H9 (cell line): Measurements from ENCODE around the gene CLK3. TPM values are rescaled to one million over a fixed set of nuclear protein-coding genes. Genes with fewer than 3 reads are reported as not detected.

Experiments
- DNase-seq: peaks from one replicate; pipeline ENCODE4 v3.0.0-alpha.2; 2017
- H2AFZ ChIP-seq: one replicate; pipeline ENCODE4 v1.6.1; 2013; ENCODE audit warnings: mild to moderate bottlenecking, low read length, control low read depth, moderate library complexity
- H2AK5ac ChIP-seq: 2 replicates; pipeline ENCODE4 v1.6.1; 2013; ENCODE audit warnings: low read length, control low read depth, mixed read lengths; ENCODE audit not compliant: insufficient read length
- H2BK120ac ChIP-seq: one replicate; pipeline ENCODE4 v1.6.1; 2013; ENCODE audit warnings: low read depth, mild to moderate bottlenecking, low read length, control low read depth, inconsistent platforms; ENCODE audit not compliant: poor library complexity, severe bottlenecking
- H2BK12ac ChIP-seq: 2 replicates; pipeline ENCODE4 v1.6.1; 2013; ENCODE audit warnings: low read length, control low read depth, mixed read lengths, low read depth; ENCODE audit not compliant: insufficient read length
- H2BK15ac ChIP-seq: 2 replicates; pipeline ENCODE4 v1.6.1; 2013; ENCODE audit warnings: low read depth, low read length, control low read depth
- H2BK20ac ChIP-seq: one replicate; pipeline ENCODE4 v1.6.1; 2013; ENCODE audit warnings: low read depth, mild to moderate bottlenecking, low read length, control low read depth, inconsistent platforms; ENCODE audit not compliant: poor library complexity, severe bottlenecking
- H2BK5ac ChIP-seq: 2 replicates; pipeline ENCODE4 v1.6.1; 2013; ENCODE audit warnings: low read length, control low read depth, mixed read lengths; ENCODE audit not compliant: insufficient read length
- H3K14ac ChIP-seq: 2 replicates; pipeline ENCODE4 v1.6.1; 2013; ENCODE audit warnings: low read length, control low read depth; ENCODE audit not compliant: insufficient read depth
- H3K18ac ChIP-seq: 2 replicates; pipeline ENCODE4 v1.6.1; 2013; ENCODE audit warnings: low read depth, mild to moderate bottlenecking, mixed read lengths, low read length, control low read depth; ENCODE audit not compliant: insufficient read length
- H3K23ac ChIP-seq: 2 replicates; pipeline ENCODE4 v1.6.1; 2013; ENCODE audit warnings: low read length, control low read depth, mixed read lengths, low read depth; ENCODE audit not compliant: insufficient read length
- H3K23me2 ChIP-seq: 2 replicates; pipeline ENCODE4 v1.6.1; 2013; ENCODE audit warnings: low read depth, mild to moderate bottlenecking, mixed read lengths, low read length, control low read depth; ENCODE audit not compliant: insufficient read length, poor library complexity, severe bottlenecking
- H3K27ac ChIP-seq: 2 replicates; pipeline ENCODE4 v1.5.1; 2013; ENCODE audit warnings: low read length, control low read depth, mixed read lengths, low read depth; ENCODE audit not compliant: insufficient read length
- H3K27me3 ChIP-seq: 2 replicates; pipeline ENCODE4 v1.6.1; 2013; ENCODE audit warnings: low read length, control low read depth, inconsistent platforms; ENCODE audit not compliant: insufficient read depth
- H3K4ac ChIP-seq: 2 replicates; pipeline ENCODE4 v1.6.1; 2013; ENCODE audit warnings: low read depth, mild to moderate bottlenecking, control low read depth, inconsistent platforms, low read length, moderate library complexity
- H3K4me1 ChIP-seq: 2 replicates; pipeline ENCODE4 v1.6.1; 2013; ENCODE audit warnings: low read length, control low read depth, inconsistent platforms; ENCODE audit not compliant: insufficient read depth
- H3K4me2 ChIP-seq: 2 replicates; pipeline ENCODE4 v1.6.1; 2013; ENCODE audit warnings: low read length, control low read depth, mixed read lengths; ENCODE audit not compliant: insufficient read length, insufficient read depth
- H3K56ac ChIP-seq: 2 replicates; pipeline ENCODE4 v1.6.1; 2013; ENCODE audit warnings: low read depth, mild to moderate bottlenecking, mixed read lengths, low read length, control low read depth; ENCODE audit not compliant: insufficient read length
- H3K79me1 ChIP-seq: 2 replicates; pipeline ENCODE4 v1.6.1; 2013; ENCODE audit warnings: low read depth, mild to moderate bottlenecking, moderate library complexity, low read length, control low read depth, inconsistent platforms; ENCODE audit not compliant: insufficient read depth, poor library complexity, severe bottlenecking
- H3K79me2 ChIP-seq: 2 replicates; pipeline ENCODE4 v1.6.1; 2013; ENCODE audit warnings: low read length, control low read depth, inconsistent platforms; ENCODE audit not compliant: insufficient read depth
- H3K9ac ChIP-seq: 2 replicates; pipeline ENCODE4 v1.6.1; 2013; ENCODE audit warnings: low read length, control low read depth, mixed read lengths; ENCODE audit not compliant: insufficient read length; ENCODE audit errors: extremely low read depth
- H3K9me3 ChIP-seq: one replicate; pipeline ENCODE4 v1.6.1; 2013; ENCODE audit warnings: low read depth, low read length, inconsistent platforms; ENCODE audit not compliant: control insufficient read depth
- H3T11ph ChIP-seq: one replicate; pipeline ENCODE4 v1.6.1; 2013; ENCODE audit warnings: mild to moderate bottlenecking, low read length, control low read depth, inconsistent platforms
- H4K20me1 ChIP-seq: one replicate; pipeline ENCODE4 v1.6.1; 2013; ENCODE audit not compliant: control insufficient read depth, insufficient read length, insufficient read depth
- H4K5ac ChIP-seq: 2 replicates; pipeline ENCODE4 v1.6.1; 2013; ENCODE audit warnings: low read depth, mild to moderate bottlenecking, mixed read lengths, low read length, control low read depth; ENCODE audit not compliant: insufficient read length
- H4K8ac ChIP-seq: replicated peaks from 2 replicates; pipeline ENCODE4 v1.6.1; 2013; ENCODE audit warnings: low read length, control low read depth, mixed read lengths, low read depth; ENCODE audit not compliant: insufficient read length
- H4K91ac ChIP-seq: 2 replicates; pipeline ENCODE4 v1.6.1; 2013; ENCODE audit warnings: low read depth, mild to moderate bottlenecking, moderate library complexity, mixed read lengths, low read length, control low read depth; ENCODE audit not compliant: insufficient read length
- H3K27ac Mint-ChIP-seq, 3 experiments: 2 replicates in 2 of 3; 3 replicates in 1 of 3; pipeline ENCODE4 v1.8.0; 2020 to 2021; ENCODE audit warnings: mixed read lengths in 3 of 3, mild to moderate bottlenecking in 1 of 3, moderate library complexity in 1 of 3
- H3K27me3 Mint-ChIP-seq: 2 replicates; pipeline ENCODE4 v1.8.0; 2021; ENCODE audit warnings: low read depth, mild to moderate bottlenecking, moderate library complexity, mixed read lengths
- H3K36me3 Mint-ChIP-seq, 3 experiments: 2 replicates in 2 of 3; 3 replicates in 1 of 3; pipeline ENCODE4 v1.8.0; 2020 to 2021; ENCODE audit warnings: low read depth in 3 of 3, mixed read lengths in 3 of 3; ENCODE audit not compliant: insufficient read depth in 1 of 3
- H3K4me1 Mint-ChIP-seq, 2 experiments: 2 replicates each; pipeline ENCODE4 v1.8.0; 2020; ENCODE audit warnings: mixed read lengths in 2 of 2
- H3K4me3 Mint-ChIP-seq, 2 experiments: 2 replicates in 1 of 2; 3 replicates in 1 of 2; pipeline ENCODE4 v1.8.0; 2020 to 2021; ENCODE audit warnings: mild to moderate bottlenecking in 2 of 2, mixed read lengths in 2 of 2, moderate library complexity in 1 of 2
- H3K9me3 Mint-ChIP-seq, 2 experiments: 2 replicates in 1 of 2; 3 replicates in 1 of 2; pipeline ENCODE4 v1.8.0; 2020; ENCODE audit warnings: mild to moderate bottlenecking in 2 of 2, mixed read lengths in 2 of 2, moderate library complexity in 1 of 2
- CTCF ChIP-seq: fragments of 200-600 bp; sonication (generic); conservative IDR thresholded peaks from 3 replicates; pipeline ENCODE4 v1.8.0; 2021; ENCODE audit warnings: antibody characterized with exemption, mild to moderate bottlenecking
- WGBS: extraction: QIAGEN DNeasy Blood & Tissue Kit; methylation state at CpG from one replicate; pipeline ENCODE4 v1.1.7; 2013; ENCODE audit warnings: missing lambda C conversion rate, low lambda C conversion rate, mixed read lengths; ENCODE audit not compliant: insufficient read length; ENCODE audit errors: extremely low coverage; 5-methylcytosine and 5-hydroxymethylcytosine counted together
- total RNA-seq: library from RNA; stranded (reverse); gene quantifications from 2 replicates; pipeline ENCODE4 v1.2.1, GENCODE V29; 2021

Gene CLK3
- total RNA-seq, 1 experiment from 2014 or later: 40.8 TPM

DNA sequence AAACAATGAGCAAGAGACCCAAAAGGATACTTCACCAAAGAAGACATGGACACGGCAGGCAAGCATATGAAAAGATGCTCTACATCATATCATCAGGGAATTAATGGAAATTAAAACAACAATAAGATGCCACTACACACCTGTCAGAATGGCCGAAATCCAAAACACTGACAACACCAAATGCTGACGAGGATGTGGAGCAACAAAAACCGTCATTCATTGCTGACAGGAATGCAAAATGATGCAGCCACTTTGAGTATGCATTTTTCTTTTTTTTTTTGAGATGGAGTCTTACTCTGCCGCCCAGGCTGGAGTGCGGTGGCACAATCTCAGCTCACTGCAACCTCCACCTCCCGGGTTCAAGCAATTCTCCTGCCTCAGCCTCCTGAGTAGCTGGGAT, 61.2 kb downstream of the CLK3 start:
- no peaks in the 10 kb centered on the region for H3K27me3 ChIP-seq
- no peak overlapping the region for H3K4ac ChIP-seq
- H2AFZ ChIP-seq: no peak overlapping the region
- WGBS: no CpG with 5 or more reads among the region's 7 CpGs
- DNase-seq: no peak
- no peak overlapping the region for H2BK15ac ChIP-seq
- no peak overlapping the region for H3K27ac ChIP-seq
- H3T11ph ChIP-seq: no peak overlapping the region
- no peak overlapping the region for H3K56ac ChIP-seq
- no peak for TF ChIP-seq CTCF
- H3K9me3 ChIP-seq: no peaks in the 10 kb centered on the region
- no peaks in the 10 kb centered on the region for H4K20me1 ChIP-seq
- H3K14ac ChIP-seq: no peak overlapping the region
- Mint-ChIP-seq H3K27me3 (no peaks in the 10 kb centered on the region), H3K9me3 (no peaks in the 10 kb centered on the region), H3K4me3 (no peak overlapping the region), H3K4me1 (no peaks in the 10 kb centered on the region), H3K36me3 (peaks cover 6 to 26% (median 22%) of the 10 kb centered on the region in 3 experiments; a peak in 6 of 7 replicates), H3K27ac (no peak overlapping the region)
- no peak overlapping the region for H2BK5ac ChIP-seq
- no peak overlapping the region for H4K8ac ChIP-seq
- H2AK5ac ChIP-seq: no peak overlapping the region
- H2BK12ac ChIP-seq: no peak overlapping the region
- no peaks in the 10 kb centered on the region for H3K4me1 ChIP-seq
- H4K5ac ChIP-seq: no peak overlapping the region
- no peak overlapping the region for H2BK120ac ChIP-seq
- no peak overlapping the region for H3K23ac ChIP-seq
- H2BK20ac ChIP-seq: no peak overlapping the region
- H3K23me2 ChIP-seq: no peaks in the 10 kb centered on the region
- H3K4me2 ChIP-seq: no peak overlapping the region
- H4K91ac ChIP-seq: no peak overlapping the region
- H3K18ac ChIP-seq: no peak overlapping the region
- peaks cover 2% of the 10 kb centered on the region; the same call in 1 of the 2 replicates for H3K79me2 ChIP-seq
- peaks cover 10% of the 10 kb centered on the region for H3K79me1 ChIP-seq
- H3K9ac ChIP-seq: no peak overlapping the region

Other genes starting within 250 kb of the CLK3 start
- 1.7 and 2.3 TPM in 2 replicates for gene CYP11A1, start 248.2 kb upstream of the CLK3 start, total RNA-seq
- 5.7 and 7.0 TPM in 2 replicates for gene SEMA7A, start 181.9 kb upstream of the CLK3 start, total RNA-seq
- gene UBL7, start 154.7 kb upstream of the CLK3 start, total RNA-seq: 47.5 and 48.7 TPM in 2 replicates
- 101 and 110 TPM in 2 replicates for gene ARID3B, start 74.6 kb upstream of the CLK3 start, total RNA-seq
- 56.6 and 60.5 TPM in 2 replicates for gene EDC3, start 80.2 kb downstream of the CLK3 start, total RNA-seq
- gene CYP1A1, start 109.7 kb downstream of the CLK3 start, total RNA-seq: 0.33 TPM in 1 of 2 replicates, not detected in the other
- not detected in 2 replicates for gene CYP1A2, start 133.0 kb downstream of the CLK3 start, total RNA-seq
- 49.2 and 49.3 TPM in 2 replicates for gene CSK, start 166.2 kb downstream of the CLK3 start, total RNA-seq
- not detected in 2 replicates for gene LMAN1L, start 197.0 kb downstream of the CLK3 start, total RNA-seq
- gene CPLX3, start 210.8 kb downstream of the CLK3 start, total RNA-seq: not detected in 2 replicates
- 31.1 and 34.0 TPM in 2 replicates for gene ULK3, start 227.3 kb downstream of the CLK3 start, total RNA-seq